HG02973 (cell line): ENCODE measurements around the gene CEACAM16.
"Not testable (repeated sequence)": the region's sequence is repeated elsewhere in the genome, so short reads cannot be mapped to it uniquely, and the experiment has no call there.

Experiments
- ATAC-seq: cut with Tn5 transposase; IDR thresholded peaks from one replicate; pipeline ENCODE4 v1.9.1; 2021; ENCODE audit warnings: moderate library complexity; ENCODE audit not compliant: unreplicated experiment

CEACAM16 gene

GRCh38 chr19:44675521-44675920, 23.4 kb upstream of the CEACAM16 start:
- no peak for ATAC-seq

DNA sequence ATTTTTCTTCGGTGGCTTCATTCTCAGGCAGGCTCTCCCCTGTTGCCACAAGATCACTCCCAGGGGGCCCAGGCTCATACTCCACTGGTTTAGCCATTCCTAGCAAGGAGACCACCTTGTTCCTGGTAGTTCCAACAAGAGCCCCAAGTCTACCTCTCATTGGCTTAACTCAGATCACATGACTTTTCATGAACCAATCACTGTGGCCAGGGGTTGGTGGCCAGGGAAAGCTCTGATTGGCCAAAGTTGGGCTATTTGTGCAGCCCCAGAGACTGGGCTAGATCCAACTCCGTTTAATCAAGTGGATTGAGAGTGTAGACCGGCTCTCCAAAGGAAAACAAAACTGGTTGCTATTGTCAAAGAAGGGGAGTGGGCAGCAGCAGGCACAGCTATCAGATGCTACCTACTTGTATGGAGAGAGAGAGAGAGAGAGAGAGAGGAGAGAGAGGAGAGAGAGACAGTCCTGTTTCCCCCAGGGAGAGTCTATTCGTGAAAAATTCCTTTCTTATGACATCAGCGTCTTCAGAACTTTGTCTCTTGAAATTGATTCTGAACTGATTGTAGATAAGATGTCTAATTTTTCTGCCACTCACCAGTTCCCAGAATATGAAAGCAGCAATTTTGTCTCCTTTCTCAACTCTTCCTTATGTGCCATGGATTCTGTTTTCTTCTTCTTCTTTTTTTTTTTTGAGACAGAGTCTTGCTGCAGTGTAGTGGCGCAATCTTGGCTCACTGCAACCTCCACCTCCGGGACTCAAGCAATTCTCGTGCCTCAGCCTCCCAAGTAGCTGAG, 21.7 kb upstream of the CEACAM16 start:
- no peak for ATAC-seq

- ATAC-seq: no peak
Measured at GRCh38 chr19:44680536-44680935, 18.4 kb upstream of the CEACAM16 start.

- ATAC-seq: no peak
Measured at GRCh38 chr19:44681992-44682790, 16.8 kb upstream of the CEACAM16 start.

DNA sequence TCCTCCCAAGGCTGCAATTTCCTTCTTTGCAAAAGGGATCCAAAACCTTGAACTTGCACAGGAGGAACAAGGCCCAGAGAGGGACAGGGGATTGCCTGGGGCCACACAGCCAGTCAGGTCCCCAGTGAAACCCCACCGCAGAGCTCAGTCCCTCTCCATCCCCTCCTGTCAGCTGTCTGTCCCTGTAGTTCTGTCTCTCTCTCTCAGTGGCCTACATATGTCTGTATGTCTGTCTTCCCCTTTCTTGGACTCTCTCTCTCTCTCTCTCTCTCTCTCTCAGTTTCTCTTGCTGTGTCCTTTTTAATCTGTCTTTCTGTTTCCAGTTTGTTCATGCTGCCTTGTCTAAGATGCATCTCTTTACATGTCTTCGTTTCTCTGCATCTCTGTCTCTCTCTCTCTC, 16.1 kb upstream of the CEACAM16 start:
- no peak for ATAC-seq

GRCh38 chr19:44683434-44684210, 15.3 kb upstream of the CEACAM16 start:
- ATAC-seq: no peak

GRCh38 chr19:44684396-44684795, 14.6 kb upstream of the CEACAM16 start:
- ATAC-seq: not testable (repeated sequence)

DNA sequence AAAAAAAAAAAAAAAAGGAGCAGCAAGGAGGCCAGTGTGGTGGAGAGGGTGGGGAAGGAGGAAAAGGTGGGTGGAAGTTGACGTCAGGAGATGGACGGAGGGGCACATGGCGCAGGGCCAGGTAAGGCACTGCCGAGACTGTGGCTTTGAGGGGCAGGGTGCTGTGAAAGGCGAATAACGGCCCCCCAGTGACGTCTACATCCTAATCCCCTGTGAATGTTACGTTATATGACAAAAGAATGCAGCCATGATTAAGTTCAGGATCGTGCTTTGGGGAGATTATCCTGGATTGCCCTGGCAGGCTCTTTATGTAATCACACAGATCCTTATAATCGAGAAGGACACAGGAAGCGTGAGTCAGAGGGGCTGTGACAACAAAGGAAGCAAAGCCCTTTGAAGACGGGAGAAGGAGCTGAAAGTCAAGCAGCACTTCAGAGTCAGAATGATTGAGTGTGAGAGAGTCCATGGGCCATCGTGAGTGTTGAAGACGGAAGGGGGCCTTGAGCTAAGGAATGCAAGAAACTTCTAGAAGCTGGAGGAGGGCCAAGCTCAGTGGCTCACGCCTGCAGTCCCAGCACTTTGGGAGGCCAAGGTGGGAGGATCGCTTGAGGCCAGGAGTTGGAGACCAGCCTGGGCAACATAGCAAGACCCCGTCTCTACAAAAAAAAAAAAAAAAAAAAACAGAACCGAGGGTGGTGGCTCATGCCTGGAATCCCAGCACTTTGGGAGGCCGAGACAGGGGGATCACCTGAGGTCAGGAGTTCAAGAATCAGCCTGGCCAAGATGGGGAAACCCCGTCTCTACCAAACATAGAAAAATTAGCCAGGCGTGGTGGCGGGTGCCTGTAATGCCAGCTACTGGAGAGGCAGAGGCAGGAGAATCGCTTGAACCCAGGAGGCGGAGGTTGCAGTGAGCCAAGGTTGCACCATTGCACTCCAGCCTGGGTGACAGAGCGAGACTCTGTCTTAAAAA, 13.8 kb upstream of the CEACAM16 start:
- ATAC-seq: no peak

GRCh38 chr19:44685877-44686276, 13.1 kb upstream of the CEACAM16 start:
- no peak for ATAC-seq

- ATAC-seq: no peak
Measured at GRCh38 chr19:44686896-44687295, 12.1 kb upstream of the CEACAM16 start.

- ATAC-seq: no peak
Measured at GRCh38 chr19:44687888-44688287, 11.1 kb upstream of the CEACAM16 start.

GRCh38 chr19:44689290-44690130, 9.4 kb upstream of the CEACAM16 start:
- no peak for ATAC-seq

DNA sequence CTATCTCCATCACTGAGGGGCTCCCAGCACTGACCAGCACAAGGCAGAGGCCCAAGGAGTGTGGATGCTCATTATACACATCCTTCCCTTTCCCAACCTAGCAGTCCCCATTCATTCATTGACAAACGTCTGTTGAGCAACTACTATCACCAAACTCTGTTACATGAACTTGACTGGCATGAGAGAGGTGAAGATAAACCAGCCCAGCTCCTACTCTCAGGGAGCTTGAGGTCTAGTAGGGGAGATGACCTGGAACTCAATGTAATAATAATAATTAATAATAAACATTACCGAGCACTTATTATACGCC, 8.9 kb upstream of the CEACAM16 start:
- no peak for ATAC-seq

GRCh38 chr19:44692379-44692721, 6.6 kb upstream of the CEACAM16 start:
- ATAC-seq: no peak

DNA sequence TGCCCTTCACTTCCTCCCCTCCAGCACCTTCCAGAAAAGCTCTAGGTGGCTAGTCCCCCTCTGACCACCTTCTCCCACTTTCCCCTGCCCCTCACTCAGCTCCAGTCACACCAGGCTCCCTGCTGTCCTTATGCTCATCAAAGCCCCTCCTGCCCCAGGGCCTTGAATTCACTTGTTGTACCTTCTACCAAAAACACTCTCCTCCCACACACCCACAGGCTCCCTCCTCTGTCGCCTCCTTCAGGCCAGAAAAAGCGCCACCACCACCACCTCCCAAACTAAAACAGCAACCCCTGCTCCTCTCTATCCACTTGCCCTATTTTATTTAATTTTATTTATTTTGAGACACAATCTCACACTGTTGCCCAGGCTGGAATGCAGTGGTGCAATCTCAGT, 4.8 kb upstream of the CEACAM16 start:
- ATAC-seq: no peak

DNA sequence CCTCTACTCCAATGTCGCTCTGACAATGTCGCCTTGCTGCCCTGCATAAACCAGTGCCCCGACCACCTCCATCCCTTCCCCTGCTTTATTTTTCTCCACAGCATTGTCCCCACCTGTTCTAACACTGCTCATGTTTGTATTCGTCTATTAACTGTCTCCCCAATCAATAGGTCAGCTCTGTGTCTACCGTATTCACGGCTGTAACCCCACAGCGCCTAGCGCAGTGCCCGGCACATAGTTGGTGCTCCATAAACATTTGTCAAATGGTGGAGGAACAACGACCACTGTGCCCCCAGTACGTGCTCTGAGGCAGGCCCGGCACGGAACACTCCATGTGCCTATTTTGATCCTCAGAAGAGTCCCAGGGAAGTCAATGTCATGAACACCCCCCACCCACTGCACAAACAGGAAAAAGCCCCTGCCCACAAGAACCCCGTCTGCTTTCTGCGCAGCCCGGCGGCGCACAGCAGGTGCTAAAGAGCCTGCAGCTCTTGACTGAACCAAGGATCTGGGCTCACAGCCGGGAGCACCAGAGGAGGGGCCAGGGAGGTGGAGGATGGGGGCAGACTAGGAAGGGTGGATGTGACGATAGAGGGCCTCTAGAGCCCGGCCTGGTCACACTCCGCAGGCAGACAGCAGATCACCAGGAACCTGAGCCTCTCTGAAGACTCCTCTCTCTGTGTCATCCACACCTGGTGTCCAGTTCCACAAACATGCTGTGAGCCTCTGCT, 1.8 kb upstream of the CEACAM16 start:
- no peak for ATAC-seq

- ATAC-seq: no peak
Measured at GRCh38 chr19:44697670-44698034, 1.3 kb upstream of the CEACAM16 start.

- ATAC-seq: no peak
Measured at GRCh38 chr19:44700547-44700946, 1.6 kb downstream of the CEACAM16 start.

DNA sequence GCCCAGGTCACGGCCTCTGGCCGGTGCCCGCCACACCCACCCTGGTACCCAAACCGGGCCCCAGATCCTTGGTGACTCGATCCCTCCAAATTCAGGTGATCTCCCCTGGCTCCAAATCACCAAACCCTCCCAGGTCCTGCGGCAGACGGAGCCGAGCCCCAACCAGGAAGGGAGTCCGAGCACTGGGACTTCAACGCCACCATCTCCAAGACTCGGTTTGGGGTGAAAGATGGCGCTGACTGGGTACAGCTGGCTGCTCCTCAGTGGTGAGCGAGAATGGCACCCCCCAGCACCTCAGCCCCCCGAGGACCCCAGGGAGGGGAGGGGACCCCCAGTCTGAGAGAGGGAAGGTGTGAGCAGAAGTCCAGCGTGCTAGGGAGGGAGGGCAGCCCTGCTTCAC, 2.3 kb downstream of the CEACAM16 start:
- ATAC-seq: no peak
